Spinal cord (tissue), 10 donors: ENCODE results near the gene GLIS2. TPM values are rescaled to one million over a fixed set of nuclear protein-coding genes. Genes with fewer than 3 reads are reported as not detected.
A peak's percentile ranks its signal among the peaks of the same experiment; 100 is the strongest.

ENCODE experiments used
- DNase-seq, 6 donors: peaks; one replicate each; pipeline versions ENCODE4 v3.0.0 to v3.0.0-alpha.2; 2013 to 2015; ENCODE audit warnings: low spot score in 6 of 6, low read depth in 4 of 6
- H3K27ac ChIP-seq: one replicate; pipeline ENCODE4 v1.5.1; 2013; ENCODE audit warnings: low read depth, low read length, control low read depth
- H3K27me3 ChIP-seq: one replicate; pipeline ENCODE4 v1.6.1; 2013; ENCODE audit warnings: low read length; ENCODE audit not compliant: control insufficient read depth, insufficient read depth
- H3K36me3 ChIP-seq: one replicate; pipeline ENCODE4 v1.6.1; 2013; ENCODE audit warnings: low read length; ENCODE audit not compliant: control insufficient read depth, insufficient read depth
- H3K4me1 ChIP-seq: one replicate; pipeline ENCODE4 v1.6.1; 2013; ENCODE audit warnings: low read length; ENCODE audit not compliant: control insufficient read depth, insufficient read depth
- H3K4me3 ChIP-seq: one replicate; pipeline ENCODE4 v1.5.1; 2013; ENCODE audit warnings: low read depth, low read length, control low read depth
- H3K9me3 ChIP-seq: one replicate; pipeline ENCODE4 v1.6.1; 2013; ENCODE audit warnings: low read length; ENCODE audit not compliant: control insufficient read depth, insufficient read depth
- WGBS: methylation state at CpG from one replicate; pipeline ENCODE4 v1.1.5; 2013; ENCODE audit warnings: missing lambda C conversion rate; ENCODE audit not compliant: insufficient coverage; 5-methylcytosine and 5-hydroxymethylcytosine counted together
- long read RNA-seq, 4 donors: transcript quantifications; one replicate each; lab custom pipeline, GENCODE V29; 2026
- polyA plus RNA-seq, 2 donors: library from polyadenylated mRNA; unstranded; fragments of 120-200 nt; gene quantifications; one replicate each; pipeline ENCODE4 v1.2.1, GENCODE V29; 2013; ENCODE audit not compliant: insufficient read length in 2 of 2
- total RNA-seq, 2 donors: library from RNA; depleted of rRNA in 1 of 2; stranded (reverse); fragments of 120-200 nt in 1 of 2; fragments of >200 nt in 1 of 2; gene quantifications; one replicate each; pipeline versions ENCODE4 v1.2.3 to v1.2.4, GENCODE V29; 2013 to 2014
- donor health status: healthy.

The GLIS2 gene
- total RNA-seq: 1 to 10 TPM; 4.9 to 7.7 TPM
- polyA plus RNA-seq: 10 to 100 TPM; 27.4 to 30.9 TPM
- long read RNA-seq, donor 1, partial matches to known transcripts: 0 of 9 reads
- long read RNA-seq, donor 1, other reads (novel, unspliced or antisense): 7 of 9 reads
- long read RNA-seq, donor 2: 0 reads
- long read RNA-seq, donor 3, partial matches to known transcripts: 11 of 51 reads
- long read RNA-seq, donor 3, other reads (novel, unspliced or antisense): 40 of 51 reads
- long read RNA-seq, donor 4, partial matches to known transcripts: 183 of 223 reads
- long read RNA-seq, donor 4, other reads (novel, unspliced or antisense): 40 of 223 reads

- Histone ChIP-seq H3K4me1 (peaks cover 55% of the 10 kb centered on the region), H3K4me3 (peak within 1 kb of the TSS; percentile 63), H3K9me3 (no peaks in the 10 kb centered on the region), H3K27me3 (no peaks in the 10 kb centered on the region), H3K36me3 (peaks cover 19% of the 10 kb centered on the region), H3K27ac (peak within 1 kb of the TSS; percentile 90)
- DNase-seq: peak in 3 of 6 donors; percentile 76 to 94 (median 94)
- under 1% methylated on average over 55 of the region's 115 CpGs for WGBS
Observed at GRCh38 chr16:4315186-4316107, at the start of gene GLIS2. GLIS2 (plus strand) TSS chr16:4316067; CDS start chr16:4332281, 16,214 bp downstream.

GRCh38 chr16:4266372-4266771 is 49.5 kb upstream of the GLIS2 start:
- H3K36me3 ChIP-seq: peaks cover 32% of the 10 kb centered on the region
- no peaks in the 10 kb centered on the region for H3K27me3 ChIP-seq
- peaks cover 22% of the 10 kb centered on the region for H3K4me1 ChIP-seq
- WGBS: 98% methylated on average over 3 of the region's 6 CpGs
- H3K9me3 ChIP-seq: no peaks in the 10 kb centered on the region
- DNase-seq: peak in 1 of 6 donors; percentile 14
- no peak overlapping the region for H3K27ac ChIP-seq
- H3K4me3 ChIP-seq: no peak overlapping the region

- WGBS: 93% methylated on average over 5 of the region's 5 CpGs
Observed at GRCh38 chr16:4270091-4270490, 45.8 kb upstream of the GLIS2 start.

GRCh38 chr16:4270595-4270994 is 45.3 kb upstream of the GLIS2 start:
- H3K27me3 ChIP-seq: no peaks in the 10 kb centered on the region
- 86% methylated on average over 5 of the region's 7 CpGs for WGBS
- H3K9me3 ChIP-seq: no peaks in the 10 kb centered on the region
- peaks cover 19% of the 10 kb centered on the region for H3K4me1 ChIP-seq
- no peak for DNase-seq
- peaks cover 5% of the 10 kb centered on the region for H3K36me3 ChIP-seq
- peak overlapping the region; percentile 99 for H3K4me3 ChIP-seq
- H3K27ac ChIP-seq: no peak overlapping the region

More at GRCh38 chr16:4270091-4270490, 45.8 kb upstream of the GLIS2 start:
- H3K27me3 ChIP-seq: no peaks in the 10 kb centered on the region
- peaks cover 5% of the 10 kb centered on the region for H3K36me3 ChIP-seq
- no peak for DNase-seq
- no peak overlapping the region for H3K27ac ChIP-seq
- no peak overlapping the region for H3K4me3 ChIP-seq
- H3K9me3 ChIP-seq: no peaks in the 10 kb centered on the region
- peaks cover 19% of the 10 kb centered on the region for H3K4me1 ChIP-seq

- H3K27ac ChIP-seq: peak overlapping the region; percentile 88
- peaks cover 3% of the 10 kb centered on the region for H3K36me3 ChIP-seq
- H3K4me3 ChIP-seq: peak overlapping the region; percentile 99
- H3K4me1 ChIP-seq: peaks cover 19% of the 10 kb centered on the region
- H3K9me3 ChIP-seq: no peaks in the 10 kb centered on the region
- WGBS: under 1% methylated on average over 60 of the region's 72 CpGs
- H3K27me3 ChIP-seq: no peaks in the 10 kb centered on the region
- DNase-seq: peak in 3 of 6 donors; percentile 86 to 97 (median 96)
Observed at GRCh38 chr16:4271176-4272113, 44.4 kb upstream of the GLIS2 start.

GRCh38 chr16:4272114-4272956 is 43.5 kb upstream of the GLIS2 start:
- H3K9me3 ChIP-seq: no peaks in the 10 kb centered on the region
- peaks cover 3% of the 10 kb centered on the region for H3K36me3 ChIP-seq
- H3K4me3 ChIP-seq: peak overlapping the region; percentile 99
- WGBS: 0% methylated on average over 29 of the region's 79 CpGs
- peak in 3 of 6 donors; percentile 29 to 84 (median 82) for DNase-seq
- peak overlapping the region; percentile 88 for H3K27ac ChIP-seq
- H3K4me1 ChIP-seq: peaks cover 19% of the 10 kb centered on the region
- no peaks in the 10 kb centered on the region for H3K27me3 ChIP-seq

GRCh38 chr16:4273858-4274311 is 42.0 kb upstream of the GLIS2 start:
- peak overlapping the region; percentile 87 for H3K27ac ChIP-seq
- H3K4me1 ChIP-seq: peaks cover 19% of the 10 kb centered on the region
- H3K4me3 ChIP-seq: peak overlapping the region; percentile 53
- no peaks in the 10 kb centered on the region for H3K9me3 ChIP-seq
- no peaks in the 10 kb centered on the region for H3K27me3 ChIP-seq
- DNase-seq: peak in 2 of 6 donors; percentile 19 to 64
- WGBS: 2% methylated on average over 18 of the region's 25 CpGs
- H3K36me3 ChIP-seq: peaks cover 3% of the 10 kb centered on the region

- Histone ChIP-seq H3K4me3 (no peak overlapping the region), H3K36me3 (no peaks in the 10 kb centered on the region), H3K4me1 (peaks cover 14% of the 10 kb centered on the region), H3K9me3 (no peaks in the 10 kb centered on the region), H3K27me3 (no peaks in the 10 kb centered on the region), H3K27ac (no peak overlapping the region)
- DNase-seq: peak in 1 of 6 donors; percentile 5
- 23% methylated on average over 4 of the region's 6 CpGs for WGBS
Observed at GRCh38 chr16:4275861-4276260, 40.0 kb upstream of the GLIS2 start.
